ENCODE results near the gene FDX1.

The FDX1 gene

GRCh38 chr11:110431674-110432073 is 1.9 kb downstream of the FDX1 start:
- no peak for DNase-seq

GRCh38 chr11:110432713-110433392 is 3.1 kb downstream of the FDX1 start:
- DNase-seq = no peak

GRCh38 chr11:110433393-110434333 is 3.9 kb downstream of the FDX1 start:
- DNase-seq = peak in 1 of 2 experiments; percentile 30

- DNase-seq = no peak
These were observed 5.4 kb downstream of the FDX1 start for GRCh38 chr11:110434952-110435779.

GRCh38 chr11:110435780-110436717 is 6.3 kb downstream of the FDX1 start:
- DNase-seq = no peak

GRCh38 chr11:110438017-110438416 is 8.3 kb downstream of the FDX1 start:
- no peak for DNase-seq

- no peak for DNase-seq
These were observed 15.7 kb downstream of the FDX1 start for GRCh38 chr11:110445437-110445836.

GRCh38 chr11:110446061-110446460 is 16.3 kb downstream of the FDX1 start:
- no peak for DNase-seq

GRCh38 chr11:110446594-110446993 is 16.8 kb downstream of the FDX1 start:
- DNase-seq = no peak

- DNase-seq = no peak
These were observed 17.6 kb downstream of the FDX1 start for GRCh38 chr11:110447343-110447742.

- DNase-seq = no peak
These were observed 18.4 kb downstream of the FDX1 start for GRCh38 chr11:110447897-110448745.

- DNase-seq = no peak
These were observed 20.5 kb downstream of the FDX1 start for GRCh38 chr11:110450246-110450645.

- DNase-seq = no peak
These were observed 23.0 kb downstream of the FDX1 start for GRCh38 chr11:110452720-110453119.

GRCh38 chr11:110453684-110454354 is 24.1 kb downstream of the FDX1 start:
- no peak for DNase-seq

- DNase-seq = no peak
These were observed 24.9 kb downstream of the FDX1 start for GRCh38 chr11:110454609-110455008.

- no peak for DNase-seq
These were observed 26.0 kb downstream of the FDX1 start for GRCh38 chr11:110455718-110456117.

GRCh38 chr11:110463153-110463552 is 33.4 kb downstream of the FDX1 start:
- peak in 1 of 2 experiments; percentile 52 for DNase-seq

- no peak for DNase-seq
These were observed 35.5 kb downstream of the FDX1 start for GRCh38 chr11:110465231-110465630.

- DNase-seq = no peak
These were observed 37.8 kb downstream of the FDX1 start for GRCh38 chr11:110467556-110467955.

GRCh38 chr11:110468121-110468520 is 38.4 kb downstream of the FDX1 start:
- DNase-seq = no peak
